Stimulated activated naive CD4-positive, alpha-beta T cell (primary cell): Measurements from ENCODE around the gene SLC25A20.
"Not testable (repeated sequence)": the region's sequence is repeated elsewhere in the genome, so short reads cannot be mapped to it uniquely, and the experiment has no call there.

ENCODE experiments used
- DNase-seq, 6 experiments: peaks; one replicate each; lab custom pipeline; 2025; lab: John Stamatoyannopoulos, UW

SLC25A20 gene

GRCh38 chr3:48847053-48847503 lies 51.6 kb downstream of the SLC25A20 start:
- peak; percentile 22 to 60 (median 52) for DNase-seq

DNA sequence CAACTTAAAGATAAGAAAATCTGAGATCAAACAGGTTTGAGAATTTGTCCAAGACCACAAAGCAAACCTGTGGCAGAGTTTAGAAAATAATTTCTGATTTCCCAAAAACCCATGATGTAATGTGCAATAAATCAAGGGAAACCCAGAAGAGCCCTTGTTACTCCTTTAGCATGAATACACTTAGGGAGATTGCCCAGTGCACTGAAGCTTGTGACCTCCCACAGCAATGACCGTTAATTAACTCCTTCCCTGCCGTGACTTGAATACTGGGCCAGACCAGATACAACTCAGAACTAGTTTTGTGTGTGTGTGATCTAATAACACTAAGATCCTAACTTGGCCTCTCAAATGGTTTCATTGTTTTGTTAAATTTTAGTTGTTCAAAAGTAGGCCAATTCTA lies 53.5 kb downstream of the SLC25A20 start:
- DNase-seq = no peak

- DNase-seq = no peak
Observed at GRCh38 chr3:48837163-48837562, 61.5 kb downstream of the SLC25A20 start.

- DNase-seq = no peak
Observed at GRCh38 chr3:48835650-48836366, 62.9 kb downstream of the SLC25A20 start.

DNA sequence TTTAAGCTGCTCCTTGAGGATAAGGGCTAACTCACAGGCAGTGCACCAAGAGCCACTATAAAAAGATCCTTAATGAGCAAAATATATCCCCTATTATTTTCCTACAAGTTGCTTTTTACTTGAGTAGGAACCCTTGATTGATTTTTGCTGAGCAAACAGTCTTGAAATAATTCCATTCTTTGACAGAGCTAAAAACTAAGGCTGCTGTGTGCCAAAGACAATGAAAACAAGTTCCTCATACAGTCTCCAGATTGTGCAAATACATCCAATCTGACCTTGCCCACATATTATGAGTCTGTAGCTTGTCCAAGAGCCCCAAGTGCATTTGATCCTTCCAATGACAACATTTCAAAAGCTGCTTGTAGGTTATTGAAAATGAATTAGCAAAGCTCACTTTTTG lies 66.0 kb downstream of the SLC25A20 start:
- no peak for DNase-seq

- DNase-seq = no peak
Observed at GRCh38 chr3:48830715-48831114, 68.0 kb downstream of the SLC25A20 start.

- DNase-seq = not testable (repeated sequence)
Observed at GRCh38 chr3:48829525-48829924, 69.2 kb downstream of the SLC25A20 start.

- DNase-seq = not testable (repeated sequence)
Observed at GRCh38 chr3:48827874-48828273, 70.8 kb downstream of the SLC25A20 start.

DNA sequence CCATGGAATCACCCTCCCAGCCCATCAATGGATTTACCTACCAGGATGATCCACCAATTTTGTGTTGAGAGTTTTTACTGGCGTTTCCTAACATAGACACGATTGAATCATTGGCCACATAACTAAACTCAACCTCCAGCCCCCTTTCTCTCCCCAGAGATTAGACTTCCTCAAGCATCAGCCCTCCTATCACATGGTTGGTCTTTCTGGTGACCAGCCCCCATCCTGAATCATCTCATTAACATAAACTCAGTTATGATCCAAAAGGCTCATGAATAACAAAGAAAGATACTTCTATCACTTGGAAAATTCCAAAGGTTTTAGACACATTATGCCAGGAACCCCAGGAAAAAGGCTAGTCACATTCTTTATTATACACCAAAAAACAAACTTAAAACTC lies 72.2 kb downstream of the SLC25A20 start:
- no peak for DNase-seq

DNA sequence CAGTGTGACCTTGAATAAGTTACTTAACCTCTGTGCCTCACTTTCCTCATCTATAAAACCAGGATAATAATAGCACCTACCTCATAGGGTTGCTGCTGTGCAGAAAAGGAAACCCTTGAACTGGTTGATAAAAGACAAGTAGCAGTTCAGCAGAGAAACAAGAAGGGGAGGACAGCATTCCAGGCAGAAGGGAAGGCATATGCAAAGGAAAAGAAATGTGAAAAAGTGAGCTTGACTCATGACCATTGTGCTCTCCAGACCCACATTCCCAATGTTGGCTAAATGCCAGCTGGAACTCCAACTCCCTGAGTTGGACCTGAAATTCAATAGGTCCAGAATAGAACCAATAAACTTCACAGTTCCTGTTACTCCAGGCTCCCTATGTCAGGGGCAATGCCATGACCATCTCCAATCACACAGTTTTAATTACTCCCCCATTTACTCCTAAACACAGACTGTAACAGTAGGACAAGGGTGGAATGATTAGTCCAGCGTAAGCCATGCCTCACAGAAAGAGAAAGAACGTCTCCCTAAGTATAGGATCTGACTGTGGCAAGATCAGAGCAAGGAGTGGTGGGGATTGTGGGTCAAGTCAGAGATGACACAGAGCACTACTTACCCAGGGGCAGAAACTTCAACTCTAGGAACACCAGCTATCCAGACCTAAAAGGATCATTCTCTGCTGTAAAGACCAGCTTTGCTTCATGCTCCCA lies 77.9 kb downstream of the SLC25A20 start:
- no peak for DNase-seq

DNA sequence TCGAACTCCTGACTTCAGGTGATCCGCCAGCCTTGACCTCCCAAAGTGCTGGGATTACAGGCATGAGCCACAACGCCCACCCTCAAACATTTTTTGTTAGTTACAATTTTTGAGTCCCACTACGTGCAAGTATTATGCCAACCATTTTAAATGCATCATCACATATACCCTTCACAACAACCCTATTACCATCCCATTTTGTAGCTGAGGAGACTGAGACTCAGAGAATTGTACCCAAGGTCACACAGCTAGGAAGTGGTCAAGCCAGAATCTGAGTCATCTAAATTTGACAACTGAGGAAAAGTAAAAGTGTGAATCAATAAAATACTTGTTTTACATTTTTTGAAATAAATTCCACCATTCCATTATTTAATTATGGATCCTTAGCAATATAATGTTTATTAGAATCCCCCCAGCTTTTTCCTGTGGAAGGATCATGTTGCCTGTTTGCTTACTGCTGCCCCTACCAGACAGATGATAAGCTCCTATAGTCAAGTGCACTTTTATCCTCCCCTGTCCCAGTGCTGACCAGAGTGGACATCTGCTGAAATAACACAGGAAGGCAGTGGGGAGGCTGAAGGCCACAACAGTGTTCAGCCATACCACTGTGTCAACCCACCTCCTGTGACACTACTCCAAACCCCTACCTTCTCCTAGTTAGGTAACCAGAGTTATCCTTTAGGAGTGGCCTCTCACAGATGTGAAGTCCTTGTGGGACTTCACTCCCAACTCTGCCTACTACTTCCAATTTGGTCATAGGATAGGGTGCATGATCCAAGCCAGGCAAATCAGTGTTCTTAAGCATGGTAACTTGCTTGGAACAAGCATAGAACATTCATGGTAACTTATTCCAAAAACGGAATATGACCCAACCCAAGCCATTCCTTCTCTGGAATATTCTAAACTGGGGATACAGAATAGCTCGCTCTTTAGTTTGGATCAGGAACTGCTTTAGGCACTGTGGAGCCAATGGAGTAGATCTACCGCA lies 79.2 kb downstream of the SLC25A20 start:
- DNase-seq = no peak

DNA sequence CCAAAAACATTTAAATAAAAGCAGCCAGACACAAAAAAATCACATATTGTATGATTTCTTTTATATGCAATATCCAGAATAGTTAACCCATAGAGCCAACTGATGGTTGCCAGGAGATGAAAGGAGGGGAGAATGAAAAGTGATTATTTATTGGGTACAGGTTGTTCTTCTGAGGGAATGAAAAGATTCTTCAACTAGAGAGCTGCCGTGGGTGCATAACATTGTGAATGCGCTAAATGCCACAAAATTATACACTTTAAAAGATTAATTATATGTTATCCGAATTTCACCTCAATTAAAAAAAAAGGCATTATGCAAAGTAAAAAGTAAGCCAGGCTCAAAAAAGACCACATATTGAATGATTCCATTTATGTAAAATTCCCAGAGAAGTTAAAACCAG lies 87.2 kb downstream of the SLC25A20 start:
- DNase-seq = no peak
